ENCODE results near the gene RUNX1. TPM values are rescaled to one million over a fixed set of nuclear protein-coding genes. Genes with fewer than 3 reads are reported as not detected.

The RUNX1 gene
- total RNA-seq, 1 donor from 2014 or later: 18.7 TPM

DNA sequence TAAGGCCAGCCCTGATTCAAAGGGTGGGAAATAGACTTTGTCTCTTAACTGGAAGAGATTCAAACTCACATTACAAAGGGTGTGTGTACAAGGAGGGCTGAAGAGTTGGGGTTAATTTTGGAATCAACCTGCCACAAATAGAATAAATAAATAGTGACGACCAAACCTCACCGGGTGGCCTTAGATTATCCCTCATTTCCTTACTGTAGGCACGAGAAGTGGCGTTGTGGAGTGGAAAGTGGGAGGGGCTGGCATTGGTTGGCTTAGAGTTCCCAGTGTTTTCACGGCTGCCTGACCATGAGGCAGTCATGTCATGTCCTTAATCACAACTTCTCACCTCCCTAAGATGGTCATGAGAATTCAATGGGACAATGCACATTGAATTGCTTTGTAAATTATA, 21.3 kb upstream of the RUNX1 start:
- peaks cover 4% of the 10 kb centered on the region for H3K9me3 Mint-ChIP-seq (ENCODE audit: unreplicated experiment)
- no peak overlapping the region for H3K27ac Mint-ChIP-seq (ENCODE audit: unreplicated experiment)
- peaks cover 1% of the 10 kb centered on the region for H3K4me1 Mint-ChIP-seq (ENCODE audit: unreplicated experiment)
- TF ChIP-seq, protein P1, sequence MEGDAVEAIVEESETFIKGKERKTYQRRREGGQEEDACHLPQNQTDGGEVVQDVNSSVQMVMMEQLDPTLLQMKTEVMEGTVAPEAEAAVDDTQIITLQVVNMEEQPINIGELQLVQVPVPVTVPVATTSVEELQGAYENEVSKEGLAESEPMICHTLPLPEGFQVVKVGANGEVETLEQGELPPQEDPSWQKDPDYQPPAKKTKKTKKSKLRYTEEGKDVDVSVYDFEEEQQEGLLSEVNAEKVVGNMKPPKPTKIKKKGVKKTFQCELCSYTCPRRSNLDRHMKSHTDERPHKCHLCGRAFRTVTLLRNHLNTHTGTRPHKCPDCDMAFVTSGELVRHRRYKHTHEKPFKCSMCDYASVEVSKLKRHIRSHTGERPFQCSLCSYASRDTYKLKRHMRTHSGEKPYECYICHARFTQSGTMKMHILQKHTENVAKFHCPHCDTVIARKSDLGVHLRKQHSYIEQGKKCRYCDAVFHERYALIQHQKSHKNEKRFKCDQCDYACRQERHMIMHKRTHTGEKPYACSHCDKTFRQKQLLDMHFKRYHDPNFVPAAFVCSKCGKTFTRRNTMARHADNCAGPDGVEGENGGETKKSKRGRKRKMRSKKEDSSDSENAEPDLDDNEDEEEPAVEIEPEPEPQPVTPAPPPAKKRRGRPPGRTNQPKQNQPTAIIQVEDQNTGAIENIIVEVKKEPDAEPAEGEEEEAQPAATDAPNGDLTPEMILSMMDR (IDR thresholded peaks at IDR 0.05; ENCODE audit: unreplicated experiment): no peak
- H3K27me3 Mint-ChIP-seq (ENCODE audit: unreplicated experiment): no peaks in the 10 kb centered on the region
- H3K4me3 Mint-ChIP-seq (ENCODE audit: unreplicated experiment): no peak overlapping the region
- no peaks in the 10 kb centered on the region for H3K36me3 Mint-ChIP-seq (ENCODE audit: low read depth, unreplicated experiment)
- DNase-seq (ENCODE audit: low spot score): no peak

DNA sequence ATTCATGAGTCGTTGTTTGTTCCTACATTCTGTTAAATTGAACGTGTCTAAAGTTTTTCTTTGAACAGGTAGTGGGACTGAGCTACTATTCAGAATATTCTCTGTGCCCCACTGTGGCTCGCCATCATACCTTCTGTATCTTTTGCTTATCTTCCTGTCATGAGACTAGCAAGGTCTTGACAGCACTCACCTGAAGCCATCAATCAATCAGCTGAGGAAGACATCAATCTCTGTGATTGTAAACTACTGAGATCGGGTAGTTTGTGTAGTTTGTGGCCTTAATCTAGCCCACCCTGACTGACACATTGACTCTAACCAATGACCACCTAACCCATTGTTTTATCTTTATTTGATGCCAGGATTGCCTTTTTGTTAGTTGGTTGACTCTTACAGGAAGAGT, 17.7 kb upstream of the RUNX1 start:
- DNase-seq (ENCODE audit: low spot score): no peak
- Mint-ChIP-seq H3K36me3 (ENCODE audit: low read depth, unreplicated experiment) (no peaks in the 10 kb centered on the region), H3K27me3 (ENCODE audit: unreplicated experiment) (no peaks in the 10 kb centered on the region), H3K4me3 (ENCODE audit: unreplicated experiment) (no peak overlapping the region), H3K27ac (ENCODE audit: unreplicated experiment) (no peak overlapping the region), H3K9me3 (ENCODE audit: unreplicated experiment) (peaks cover 4% of the 10 kb centered on the region), H3K4me1 (ENCODE audit: unreplicated experiment) (no peaks in the 10 kb centered on the region)
- TF ChIP-seq, protein P1 (IDR thresholded peaks at IDR 0.05; ENCODE audit: unreplicated experiment): no peak

DNA sequence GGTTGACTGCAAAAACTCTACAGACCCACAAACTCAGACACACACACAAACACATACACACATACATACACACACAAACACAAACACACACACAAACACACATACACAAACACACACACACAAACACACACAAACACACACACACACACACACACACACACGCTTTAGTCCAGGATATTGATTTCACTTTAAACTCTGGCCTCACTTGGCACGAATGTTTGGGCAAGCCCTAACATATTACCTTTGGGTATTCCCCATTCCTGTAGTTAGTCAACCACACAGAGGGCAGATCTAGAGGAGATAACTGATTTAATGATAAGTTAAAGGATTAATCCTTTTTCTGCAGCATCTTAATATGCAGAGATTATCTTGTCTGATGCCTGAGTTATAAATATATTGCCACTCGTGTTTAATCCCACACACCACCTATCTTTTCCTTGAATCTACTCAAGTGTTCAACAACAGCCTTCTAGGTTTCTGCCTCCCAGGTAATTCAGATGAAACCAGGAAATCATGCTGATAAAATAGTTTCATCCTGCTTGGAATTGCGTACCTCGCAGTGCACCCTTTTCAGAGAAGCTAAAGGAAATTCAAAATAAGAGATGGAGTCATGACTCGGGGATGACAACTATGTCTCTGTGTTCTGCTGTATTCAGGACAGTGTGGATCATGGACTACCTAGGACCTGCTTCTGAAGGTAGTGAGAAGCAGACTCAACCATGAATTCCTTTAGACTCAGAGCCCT, 14.5 kb upstream of the RUNX1 start:
- Mint-ChIP-seq H3K4me3 (ENCODE audit: unreplicated experiment) (no peak overlapping the region), H3K36me3 (ENCODE audit: low read depth, unreplicated experiment) (no peaks in the 10 kb centered on the region), H3K4me1 (ENCODE audit: unreplicated experiment) (peaks cover 1% of the 10 kb centered on the region), H3K27me3 (ENCODE audit: unreplicated experiment) (no peaks in the 10 kb centered on the region), H3K27ac (ENCODE audit: unreplicated experiment) (no peak overlapping the region), H3K9me3 (ENCODE audit: unreplicated experiment) (peaks cover 4% of the 10 kb centered on the region)
- no peak for DNase-seq (ENCODE audit: low spot score)
- TF ChIP-seq, protein P1 (IDR thresholded peaks at IDR 0.05; ENCODE audit: unreplicated experiment): no peak

DNA sequence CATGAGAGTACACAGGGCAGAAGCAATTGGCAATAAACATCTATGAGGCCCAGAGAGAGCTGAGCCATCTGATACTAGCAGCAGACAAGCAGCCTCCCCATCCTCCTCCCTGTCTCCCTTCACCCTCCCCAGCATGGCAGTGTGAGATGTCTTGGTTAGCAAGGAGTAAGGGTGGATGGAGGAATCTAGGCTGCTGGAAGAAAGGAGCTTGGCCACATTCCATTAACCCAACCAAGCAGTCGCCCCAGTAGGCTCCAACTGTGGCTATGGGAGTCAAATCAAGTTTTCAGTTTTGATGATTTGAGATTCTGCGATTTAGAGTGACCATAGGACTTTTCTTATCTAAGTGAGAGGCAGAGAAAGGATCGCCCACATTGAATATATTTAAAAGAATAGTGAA, 12.9 kb upstream of the RUNX1 start:
- Mint-ChIP-seq H3K4me1 (ENCODE audit: unreplicated experiment) (peaks cover 2% of the 10 kb centered on the region), H3K27me3 (ENCODE audit: unreplicated experiment) (no peaks in the 10 kb centered on the region), H3K27ac (ENCODE audit: unreplicated experiment) (no peak overlapping the region), H3K36me3 (ENCODE audit: low read depth, unreplicated experiment) (no peaks in the 10 kb centered on the region), H3K9me3 (ENCODE audit: unreplicated experiment) (no peaks in the 10 kb centered on the region), H3K4me3 (ENCODE audit: unreplicated experiment) (no peak overlapping the region)
- no peak for DNase-seq (ENCODE audit: low spot score)
- TF ChIP-seq, protein P1 (IDR thresholded peaks at IDR 0.05; ENCODE audit: unreplicated experiment): no peak

DNA sequence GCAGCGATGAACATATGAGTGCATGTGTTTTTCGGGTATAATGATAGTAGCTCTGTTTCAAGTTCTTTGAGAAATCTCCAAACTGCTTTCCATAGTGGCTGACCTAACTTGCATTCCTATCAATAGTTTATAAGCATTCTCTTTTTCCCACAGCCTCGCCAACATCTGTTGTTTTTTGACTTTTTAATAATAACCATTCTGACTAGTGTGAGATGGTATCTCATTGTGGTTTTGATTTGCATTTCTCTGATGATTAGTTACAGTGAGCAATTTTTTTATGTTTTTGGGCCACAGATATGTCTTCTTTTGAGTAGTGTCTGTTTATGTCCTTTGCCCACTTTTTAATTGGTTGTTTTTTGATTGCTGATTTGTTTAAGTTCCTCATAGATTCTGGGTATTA, 10.6 kb upstream of the RUNX1 start:
- no peak overlapping the region for H3K27ac Mint-ChIP-seq (ENCODE audit: unreplicated experiment)
- no peaks in the 10 kb centered on the region for H3K9me3 Mint-ChIP-seq (ENCODE audit: unreplicated experiment)
- no peaks in the 10 kb centered on the region for H3K27me3 Mint-ChIP-seq (ENCODE audit: unreplicated experiment)
- TF ChIP-seq, protein P1 (IDR thresholded peaks at IDR 0.05; ENCODE audit: unreplicated experiment): no peak
- no peak overlapping the region for H3K4me3 Mint-ChIP-seq (ENCODE audit: unreplicated experiment)
- H3K36me3 Mint-ChIP-seq (ENCODE audit: low read depth, unreplicated experiment): no peaks in the 10 kb centered on the region
- peaks cover 2% of the 10 kb centered on the region for H3K4me1 Mint-ChIP-seq (ENCODE audit: unreplicated experiment)
- no peak for DNase-seq (ENCODE audit: low spot score)
